K562 (cell line): ENCODE results near the gene MRTFB. TPM values are rescaled to one million over a fixed set of nuclear protein-coding genes. Genes with fewer than 3 reads are reported as not detected.

Source experiments
- ATAC-seq: fragments of 200-7000 bp; cut with Tn5 transposase; 3 replicates; pipeline ENCODE4 v1.9.1; 2020; ENCODE audit warnings: moderate library complexity
- BruUV-seq: library from RNA; stranded (reverse); fragments of 400-500 nt; replicated peaks from 2 replicates; lab custom pipeline; 2021; lab: Mats Ljungman, UMichigan
- CTCF ChIA-PET: fragments of 300-600 bp; formaldehyde crosslinking; extraction: SDS; loops from one replicate; lab custom pipeline; 2021; ENCODE audit warnings: low intra/inter-chr PET ratio; lab: Yijun Ruan, JAX
- POLR2A ChIA-PET: fragments of 300-600, 350-650 bp; sonication (Branson Sonifier 250); formaldehyde crosslinking; extraction: SDS; loops from one replicate; lab custom pipeline; 2021; ENCODE audit warnings: antibody characterized with exemption, inconsistent platforms; lab: Yijun Ruan, JAX
- DNase-seq, 4 experiments: peaks; one replicate each; pipeline versions ENCODE4 v3.0.0 to v3.0.0-alpha.2; 2011 to 2018; ENCODE audit warnings: low spot score in 3 of 4, mixed read lengths in 3 of 4; ENCODE audit errors: extremely low read depth in 1 of 4
- FAIRE-seq: peaks from 2 replicates; lab custom pipeline; 2011; peaks lifted over from hg19 to GRCh38; lab: Jason Lieb, UNC
- H2AFZ ChIP-seq: 2 replicates; pipeline ENCODE4 v1.6.0; 2011; ENCODE audit warnings: low read depth, low read length, control low read depth, inconsistent platforms
- H3K27ac ChIP-seq: fragments of 200-600 bp; 3 replicates; pipeline ENCODE4 v1.8.0; 2011; ENCODE audit warnings: low read depth, mild to moderate bottlenecking, control low read depth, inconsistent platforms, low read length, moderate library complexity, mixed read lengths; ENCODE audit errors: extremely low read depth
- H3K27me3 ChIP-seq, 2 experiments: fragments of 300-600 bp in 1 of 2; 2 replicates in 1 of 2; 3 replicates in 1 of 2; pipeline versions ENCODE4 v1.6.0 to v1.8.0; 2011; ENCODE audit warnings: inconsistent platforms in 2 of 2, low read length in 2 of 2, mild to moderate bottlenecking in 1 of 2, mixed read lengths in 1 of 2, moderate library complexity in 1 of 2; ENCODE audit not compliant: control insufficient read depth in 2 of 2, insufficient read depth in 2 of 2
- H3K36me3 ChIP-seq: fragments of 300-600 bp; 3 replicates; pipeline ENCODE4 v1.8.0; 2011; ENCODE audit warnings: mild to moderate bottlenecking, low read length, inconsistent platforms; ENCODE audit not compliant: control insufficient read depth, insufficient read depth
- H3K4me1 ChIP-seq, 2 experiments: fragments of 200-600 bp in 1 of 2; replicated peaks in 1 of 2; 2 replicates in 1 of 2; 3 replicates in 1 of 2; pipeline versions ENCODE4 v1.5.1 to v1.8.0; 2011; ENCODE audit warnings: inconsistent platforms in 2 of 2, low read length in 2 of 2, mild to moderate bottlenecking in 1 of 2, mixed read lengths in 1 of 2, moderate library complexity in 1 of 2; ENCODE audit not compliant: control insufficient read depth in 2 of 2, insufficient read depth in 2 of 2
- H3K4me2 ChIP-seq: 2 replicates; pipeline ENCODE4 v1.6.1; 2011; ENCODE audit warnings: low read length, control low read depth, inconsistent platforms, mixed read lengths; ENCODE audit not compliant: insufficient read depth
- H3K4me3 ChIP-seq: fragments of 200-600 bp; sonication (generic), shearing (Covaris generic); 2 replicates; pipeline ENCODE4 v1.5.1; 2016; ENCODE audit warnings: control low read depth, inconsistent platforms
- H3K79me2 ChIP-seq: fragments of 200-600 bp; 3 replicates; pipeline ENCODE4 v1.8.0; 2011; ENCODE audit warnings: low read length, inconsistent platforms; ENCODE audit not compliant: control insufficient read depth, insufficient read depth
- H3K9ac ChIP-seq, 2 experiments: 2 replicates each; pipeline versions ENCODE4 v1.6.0 to v1.6.1; 2011; ENCODE audit warnings: low read depth in 2 of 2, low read length in 2 of 2, control low read depth in 1 of 2, inconsistent platforms in 1 of 2, mild to moderate bottlenecking in 1 of 2, mixed read lengths in 1 of 2; ENCODE audit not compliant: insufficient read depth in 1 of 2
- H3K9me1 ChIP-seq: one replicate; pipeline ENCODE4 v1.6.0; 2011; ENCODE audit warnings: inconsistent platforms, mild to moderate bottlenecking, low read length, moderate library complexity; ENCODE audit not compliant: control insufficient read depth, insufficient read depth
- H3K9me3 ChIP-seq: replicated peaks from 2 replicates; pipeline ENCODE4 v1.5.1; 2011; ENCODE audit warnings: low read depth, low read length, inconsistent platforms; ENCODE audit not compliant: control insufficient read depth, insufficient read depth
- H4K20me1 ChIP-seq: replicated peaks from 2 replicates; pipeline ENCODE4 v1.6.1; 2011; ENCODE audit warnings: low read length, inconsistent platforms, mixed read lengths; ENCODE audit not compliant: control insufficient read depth, insufficient read depth
- ATF3 ChIP-seq, 2 experiments: fragments of 450-650 bp in 1 of 2; sonication (generic) in 1 of 2; formaldehyde crosslinking in 1 of 2; IDR thresholded peaks in 1 of 2; conservative IDR thresholded peaks in 1 of 2; 2 replicates each; pipeline versions ENCODE4 v1.6.1 to v1.8.1; 2016 to 2023; ENCODE audit warnings: mild to moderate bottlenecking in 2 of 2, moderate library complexity in 2 of 2, inconsistent platforms in 1 of 2, missing genetic modification reagents in 1 of 2
- GABPB1 ChIP-seq: sonication (generic); formaldehyde crosslinking; IDR thresholded peaks from 2 replicates; pipeline ENCODE4 v1.8.0; 2022; ENCODE audit warnings: mild to moderate bottlenecking, missing genetic modification reagents
- HSF4 ChIP-seq: fragments of 250-450 bp; sonication (Bioruptor Pico); IDR thresholded peaks from 2 replicates; pipeline ENCODE4 v2.1.2; 2022; ENCODE audit warnings: mild to moderate bottlenecking, moderate library complexity, borderline replicate concordance
- NCOA2 ChIP-seq, 2 experiments: fragments of 450-650 bp; IDR thresholded peaks; 2 replicates each; pipeline ENCODE4 v1.6.1; 2018; ENCODE audit warnings: mild to moderate bottlenecking in 2 of 2, moderate library complexity in 1 of 2; ENCODE audit not compliant: partially characterized antibody in 2 of 2
- NR2F6 ChIP-seq: fragments of 450-650 bp; formaldehyde crosslinking; IDR thresholded peaks from 2 replicates; pipeline ENCODE4 v1.4.0; 2020; ENCODE audit warnings: mild to moderate bottlenecking
- PHB2 ChIP-seq: fragments of 450-650 bp; IDR thresholded peaks from 2 replicates; pipeline ENCODE4 v1.6.1; 2017; ENCODE audit warnings: low read depth
- PRMT5 ChIP-seq: sonication (generic); formaldehyde crosslinking; IDR thresholded peaks from 2 replicates; pipeline ENCODE4 v1.5.0; 2020; ENCODE audit warnings: missing genetic modification reagents
- PTBP1 ChIP-seq: fragments of 200-400 bp; formaldehyde crosslinking; IDR thresholded peaks from 2 replicates; pipeline ENCODE4 v1.6.1; 2017; ENCODE audit warnings: low read depth, low read length
- TCF15 ChIP-seq: fragments of 250-450 bp; sonication (Bioruptor Pico); IDR thresholded peaks from 2 replicates; pipeline ENCODE4 v1.8.0; 2022; ENCODE audit warnings: moderate library complexity, mild to moderate bottlenecking, inconsistent platforms
- THRA ChIP-seq: fragments of 450-650 bp; IDR thresholded peaks from 2 replicates; pipeline ENCODE4 v1.6.1; 2017; ENCODE audit warnings: mild to moderate bottlenecking, moderate library complexity
- TSC22D4 ChIP-seq: fragments of 450-650 bp; IDR thresholded peaks from 2 replicates; pipeline ENCODE4 v1.6.1; 2016; ENCODE audit warnings: missing genetic modification characterization, missing biosample characterization, control low read depth
- ZNF263 ChIP-seq: sonication (generic); formaldehyde crosslinking; IDR thresholded peaks from 2 replicates; pipeline ENCODE4 v1.8.0; 2022; ENCODE audit warnings: mild to moderate bottlenecking, missing genetic modification reagents, borderline replicate concordance
- ZNF324 ChIP-seq: fragments of 250-450 bp; sonication (Bioruptor Pico); IDR thresholded peaks from 2 replicates; pipeline ENCODE4 v1.4.0; 2020; ENCODE audit warnings: mild to moderate bottlenecking
- ZNF384 ChIP-seq: IDR thresholded peaks from 2 replicates; pipeline ENCODE4 v1.6.1; 2012; ENCODE audit warnings: low read depth, low read length, improper control_type of control experiment
- ZNF695 ChIP-seq: fragments of 450-650 bp; formaldehyde crosslinking; IDR thresholded peaks from 2 replicates; pipeline ENCODE4 v1.4.0; 2020; ENCODE audit warnings: mild to moderate bottlenecking, moderate library complexity
- ZNF780A ChIP-seq: fragments of 250-450 bp; sonication (Bioruptor Pico); IDR thresholded peaks from 2 replicates; pipeline ENCODE4 v1.5.0; 2021; ENCODE audit warnings: mild to moderate bottlenecking
- WGBS: fragments of 100-300 bp; shearing (Covaris generic); methylation state at CpG from one replicate; pipeline ENCODE4 v1.1.6; 2016; ENCODE audit warnings: low coverage, mixed read lengths; ENCODE audit not compliant: insufficient coverage; ENCODE audit errors: missing lambda C conversion rate; 5-methylcytosine and 5-hydroxymethylcytosine counted together
- in situ Hi-C: fragments of 300-500 bp; cut with MboI; formaldehyde crosslinking; loops from 4 replicates; pipeline ENCODE4 v1.15.0; 2018; ENCODE audit warnings: inconsistent platforms, mixed read lengths
- intact Hi-C: fragments of 100-400 bp; cut with micrococcal nuclease; formaldehyde crosslinking; loops from 2 replicates; pipeline ENCODE4 v1.14.2; 2022
- polyA plus RNA-seq, 8 experiments: library from polyadenylated mRNA; depleted of rRNA in 4 of 8; stranded (reverse) in 5 of 8; unstranded in 3 of 8; fragments of >200 nt; fragmentation: Nextera tagmentation in 2 of 8; fragmentation: Illumina TruSeq in 1 of 8; extraction: Ambion mirVana in 2 of 8; extraction: Trizol in 1 of 8; gene quantifications; 2 replicates each; pipeline versions ENCODE4 v1.2.1 to v1.2.3, GENCODE V29; 2011 to 2014; ENCODE audit warnings: inconsistent platforms in 1 of 8, missing spikeins in 1 of 8
- total RNA-seq, 7 experiments: library from RNA; depleted of rRNA in 6 of 7; stranded (reverse); fragments of >200 nt in 6 of 7; fragmentation: Illumina TruSeq in 2 of 7; extraction: Trizol in 2 of 7; gene quantifications; 2 replicates each; pipeline versions ENCODE4 v1.2.1 to v1.2.3, GENCODE V29; 2011 to 2021; ENCODE audit warnings: low replicate concordance in 1 of 7

Gene MRTFB
- total and polyA plus RNA-seq, 9 of the 15 experiments (the other 6 are each of a cell fraction or from before 2014, with no cell fraction given) = 2.2 to 12.7 (median 7.0) TPM

- ATAC-seq (no peak), DNase-seq (no peak), FAIRE-seq (no peak)
- H3K9ac ChIP-seq = no peak overlapping the region
- in situ Hi-C loops = no loop called here
- intact Hi-C loops = loop anchor here (10.0 kb wide), 2 partner anchors 115 to 145 kb away; partner anchors contain the start of gene ERCC4
- TF ChIP-seq NR2F6 (no peak), TSC22D4 (tag) (no peak), THRA (no peak), GABPB1 (no peak), TCF15 (CRISPR knock-in tag) (no peak), PHB2 (no peak), ZNF780A (no peak), ATF3 (IDR thresholded peaks at IDR 0.05) (no peak), ATF3 (CRISPR knock-in tag; conservative IDR thresholded peaks at IDR 0.05) (no peak), HSF4 (CRISPR knock-in tag) (no peak), PTBP1 (no peak), ZNF324 (CRISPR knock-in tag) (no peak), ZNF384 (no peak), NCOA2 (IDR thresholded peaks at IDR 0.05; ENCODE audit: partially characterized antibody in 2 of 2) (no peak), ZNF263 (CRISPR knock-in tag) (no peak), PRMT5 (no peak), ZNF695 (CRISPR knock-in tag) (no peak)
- no peak overlapping the region for H3K4me3 ChIP-seq
- H3K36me3 ChIP-seq = no peaks in the 10 kb centered on the region
- H3K9me1 ChIP-seq = no peaks in the 10 kb centered on the region
- peaks cover 20% of the 10 kb centered on the region for H3K79me2 ChIP-seq
- H3K4me1 ChIP-seq = peaks cover 7 to 12% of the 10 kb centered on the region in 2 experiments; a peak in 4 of 5 replicates
- H3K4me2 ChIP-seq = no peak overlapping the region
- ChIA-PET CTCF (no interaction called here), POLR2A (interaction anchor here (1.4 to 2.1 kb wide), 2 partner anchors 9 to 15 kb away, joined by 3 to 8 read pairs; no protein-coding TSS in a partner anchor)
- no peaks in the 10 kb centered on the region for H3K27me3 ChIP-seq
- no peak overlapping the region for H3K27ac ChIP-seq
- 91% methylated on average over 4 of the region's 4 CpGs for WGBS
- H2AFZ ChIP-seq = peak overlapping the region; percentile 99; the same call in 1 of the 2 replicates
- no TSS peak for BruUV-seq
- no peaks in the 10 kb centered on the region for H3K9me3 ChIP-seq
- H4K20me1 ChIP-seq = no peaks in the 10 kb centered on the region
Measured at GRCh38 chr16:14069818-14070217, 1.3 kb upstream of the MRTFB start.
